PC-9 (cell line): Measurements from ENCODE around the gene OR4K14. TPM values are rescaled to one million over a fixed set of nuclear protein-coding genes. Genes with fewer than 3 reads are reported as not detected.

Source experiments
- BruUV-seq: library from RNA; stranded (reverse); fragments of 400-500 nt; replicated peaks from 2 replicates; lab custom pipeline; 2021; lab: Mats Ljungman, UMichigan
- CTCF ChIA-PET: fragments of 300-600 bp; sonication (Branson Sonifier 250); formaldehyde crosslinking; loops from one replicate; lab custom pipeline; 2022; ENCODE audit warnings: antibody characterized with exemption; lab: Charles Lee
- POLR2A ChIA-PET: fragments of 300-600 bp; sonication (Branson Sonifier 250); formaldehyde crosslinking; loops from one replicate; lab custom pipeline; 2022; ENCODE audit warnings: antibody characterized with exemption; ENCODE audit not compliant: unreplicated experiment; lab: Charles Lee
- DNase-seq, 2 experiments: peaks; one replicate each; pipeline versions ENCODE4 v3.0.0 to v3.0.0-alpha.2; 2015 to 2022; ENCODE audit warnings: mixed read lengths in 1 of 2
- H2AFZ ChIP-seq: fragments of 200-600 bp; sonication (generic); 2 replicates; pipeline ENCODE4 v1.8.1; 2017; ENCODE audit warnings: antibody characterized with exemption
- H3F3A ChIP-seq: fragments of 200-600 bp; sonication (generic); 2 replicates; pipeline ENCODE4 v1.8.1; 2017; ENCODE audit warnings: antibody characterized with exemption, mild to moderate bottlenecking, low read depth; ENCODE audit not compliant: insufficient read depth
- H3K27ac ChIP-seq: fragments of 200-600 bp; sonication (generic); 2 replicates; pipeline ENCODE4 v1.6.1; 2016; ENCODE audit warnings: mixed run types
- H3K27me3 ChIP-seq: fragments of 200-600 bp; sonication (generic); 2 replicates; pipeline ENCODE4 v1.6.1; 2016; ENCODE audit warnings: low read depth, mixed run types; ENCODE audit not compliant: insufficient read depth
- H3K36me3 ChIP-seq: fragments of 200-600 bp; sonication (generic); 2 replicates; pipeline ENCODE4 v1.6.1; 2016; ENCODE audit warnings: low read depth, mixed run types
- H3K4me1 ChIP-seq: fragments of 200-600 bp; sonication (generic); replicated peaks from 2 replicates; pipeline ENCODE4 v1.6.1; 2016; ENCODE audit warnings: mixed run types; ENCODE audit not compliant: insufficient read depth
- H3K4me2 ChIP-seq: fragments of 200-600 bp; sonication (generic); 2 replicates; pipeline ENCODE4 v1.6.1; 2017; ENCODE audit warnings: mixed run types
- H3K4me3 ChIP-seq: fragments of 200-600 bp; sonication (generic); 2 replicates; pipeline ENCODE4 v1.6.1; 2016; ENCODE audit warnings: mixed run types
- H3K79me2 ChIP-seq: fragments of 200-600 bp; sonication (generic); 2 replicates; pipeline ENCODE4 v1.6.1; 2017; ENCODE audit warnings: low read depth, mixed run types
- H3K9me2 ChIP-seq: fragments of 200-600 bp; sonication (generic); 2 replicates; pipeline ENCODE4 v1.8.1; 2017; ENCODE audit warnings: mild to moderate bottlenecking; ENCODE audit not compliant: insufficient read depth
- H3K9me3 ChIP-seq: fragments of 200-600 bp; sonication (generic); 2 replicates; pipeline ENCODE4 v1.8.1; 2016; ENCODE audit warnings: low read depth; ENCODE audit not compliant: insufficient read depth
- H4K20me1 ChIP-seq: fragments of 200-600 bp; sonication (generic); 2 replicates; pipeline ENCODE4 v1.8.1; 2017; ENCODE audit not compliant: insufficient read depth
- EZH2 ChIP-seq: fragments of 200-600 bp; sonication (generic); IDR thresholded peaks from 2 replicates; pipeline ENCODE4 v1.8.0; 2017; ENCODE audit warnings: antibody characterized with exemption, low read depth
- intact Hi-C: fragments of 100-400 bp; cut with micrococcal nuclease; formaldehyde crosslinking; loops from one replicate; pipeline ENCODE4 v1.10.0; 2022; ENCODE audit not compliant: unreplicated experiment
- total RNA-seq: library from RNA; stranded (reverse); gene quantifications from 2 replicates; pipeline ENCODE4 v1.2.3, GENCODE V29; 2021
- TF ChIP-seq, protein P1 (sequence below): fragments of 200-600 bp; sonication (generic); conservative IDR thresholded peaks from 2 replicates; pipeline ENCODE4 v1.6.1; 2017; ENCODE audit warnings: mixed run types, antibody characterized with exemption, mild to moderate bottlenecking, moderate library complexity

Gene OR4K14
- total RNA-seq, 1 experiment from 2014 or later, result not detected

DNA sequence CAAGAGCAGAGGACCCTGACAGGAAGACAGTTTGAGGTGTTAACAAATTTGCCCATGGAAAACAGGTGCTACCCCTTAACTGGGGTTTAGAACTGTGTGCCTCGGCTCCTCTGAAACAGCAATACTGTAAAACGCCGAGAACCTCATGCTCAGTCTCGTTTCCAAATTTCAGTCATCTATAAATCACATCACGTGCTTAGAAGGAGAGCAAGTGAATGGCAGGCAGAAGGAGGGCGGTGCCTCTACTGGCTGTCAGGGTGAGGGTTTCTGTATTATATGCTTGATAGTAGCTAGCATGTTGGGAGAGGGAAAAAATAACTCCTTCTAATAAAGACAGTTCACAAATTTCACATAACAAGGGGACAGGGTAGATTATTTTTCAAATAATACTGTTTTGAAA is 12.0 kb upstream of the OR4K14 start:
- Histone ChIP-seq H3K4me2 (no peak overlapping the region), H3K4me3 (no peak overlapping the region), H4K20me1 (no peaks in the 10 kb centered on the region), H3K79me2 (no peaks in the 10 kb centered on the region), H2AFZ (no peak overlapping the region), H3K4me1 (no peaks in the 10 kb centered on the region), H3K9me2 (no peaks in the 10 kb centered on the region), H3K36me3 (no peaks in the 10 kb centered on the region), H3K27ac (no peak overlapping the region), H3F3A (no peaks in the 10 kb centered on the region), H3K9me3 (no peaks in the 10 kb centered on the region), H3K27me3 (no peaks in the 10 kb centered on the region)
- POLR2A ChIA-PET, result no interaction called here
- intact Hi-C loops, result no loop called here
- CTCF ChIA-PET, result no interaction called here
- no peak for DNase-seq
- no TSS peak for BruUV-seq
- no peak for TF ChIP-seq EZH2
- TF ChIP-seq, protein P1, sequence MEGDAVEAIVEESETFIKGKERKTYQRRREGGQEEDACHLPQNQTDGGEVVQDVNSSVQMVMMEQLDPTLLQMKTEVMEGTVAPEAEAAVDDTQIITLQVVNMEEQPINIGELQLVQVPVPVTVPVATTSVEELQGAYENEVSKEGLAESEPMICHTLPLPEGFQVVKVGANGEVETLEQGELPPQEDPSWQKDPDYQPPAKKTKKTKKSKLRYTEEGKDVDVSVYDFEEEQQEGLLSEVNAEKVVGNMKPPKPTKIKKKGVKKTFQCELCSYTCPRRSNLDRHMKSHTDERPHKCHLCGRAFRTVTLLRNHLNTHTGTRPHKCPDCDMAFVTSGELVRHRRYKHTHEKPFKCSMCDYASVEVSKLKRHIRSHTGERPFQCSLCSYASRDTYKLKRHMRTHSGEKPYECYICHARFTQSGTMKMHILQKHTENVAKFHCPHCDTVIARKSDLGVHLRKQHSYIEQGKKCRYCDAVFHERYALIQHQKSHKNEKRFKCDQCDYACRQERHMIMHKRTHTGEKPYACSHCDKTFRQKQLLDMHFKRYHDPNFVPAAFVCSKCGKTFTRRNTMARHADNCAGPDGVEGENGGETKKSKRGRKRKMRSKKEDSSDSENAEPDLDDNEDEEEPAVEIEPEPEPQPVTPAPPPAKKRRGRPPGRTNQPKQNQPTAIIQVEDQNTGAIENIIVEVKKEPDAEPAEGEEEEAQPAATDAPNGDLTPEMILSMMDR, result no peak

DNA sequence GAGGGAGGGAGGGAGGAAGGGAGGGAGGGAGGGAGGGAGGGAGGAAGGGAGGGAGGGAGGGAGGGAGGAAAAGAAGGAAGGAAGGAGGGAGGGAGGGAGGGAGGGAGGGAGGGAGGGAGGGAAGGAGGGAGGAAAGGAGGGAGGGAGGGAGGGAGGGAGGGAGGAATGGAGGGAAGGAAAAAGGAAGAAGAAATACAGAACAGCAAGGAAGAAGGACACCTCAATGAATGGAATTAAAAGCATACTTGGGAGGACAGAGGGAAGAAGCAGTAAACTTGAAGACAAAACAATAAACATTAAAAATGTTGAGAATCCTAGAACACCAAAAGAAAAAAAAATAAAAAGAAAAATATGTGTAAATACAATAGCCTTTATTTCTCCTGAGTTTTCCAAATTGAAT is 11.0 kb downstream of the OR4K14 start:
- H3K4me3 ChIP-seq, result no peak overlapping the region
- H2AFZ ChIP-seq, result no peak overlapping the region
- no peaks in the 10 kb centered on the region for H4K20me1 ChIP-seq
- no peak overlapping the region for H3K4me2 ChIP-seq
- TF ChIP-seq EZH2, result no peak
- TF ChIP-seq, protein P1, result no peak
- H3K9me2 ChIP-seq, result no peaks in the 10 kb centered on the region
- intact Hi-C loops, result no loop called here
- POLR2A ChIA-PET, result no interaction called here
- H3K79me2 ChIP-seq, result no peaks in the 10 kb centered on the region
- no peak overlapping the region for H3K27ac ChIP-seq
- no peak for DNase-seq
- H3K4me1 ChIP-seq, result no peaks in the 10 kb centered on the region
- no peaks in the 10 kb centered on the region for H3F3A ChIP-seq
- no TSS peak for BruUV-seq
- H3K36me3 ChIP-seq, result no peaks in the 10 kb centered on the region
- CTCF ChIA-PET, result no interaction called here
- H3K27me3 ChIP-seq, result no peaks in the 10 kb centered on the region
- no peaks in the 10 kb centered on the region for H3K9me3 ChIP-seq

DNA sequence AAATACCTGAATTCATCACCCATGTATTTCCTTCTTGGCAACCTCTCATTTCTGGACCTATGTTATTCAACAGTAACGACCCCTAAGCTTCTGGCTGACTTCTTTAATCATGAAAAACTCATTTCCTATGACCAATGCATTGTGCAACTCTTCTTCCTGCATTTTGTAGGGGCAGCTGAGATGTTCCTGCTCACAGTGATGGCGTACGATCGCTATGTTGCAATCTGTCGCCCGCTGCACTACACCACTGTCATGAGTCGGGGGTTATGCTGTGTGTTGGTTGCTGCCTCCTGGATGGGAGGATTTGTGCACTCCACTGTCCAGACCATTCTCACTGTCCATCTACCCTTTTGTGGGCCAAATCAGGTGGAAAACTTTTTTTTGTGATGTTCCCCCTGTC is 16.8 kb downstream of the OR4K14 start:
- DNase-seq, result no peak
- no peak overlapping the region for H3K4me2 ChIP-seq
- no peaks in the 10 kb centered on the region for H3F3A ChIP-seq
- no peak overlapping the region for H3K4me3 ChIP-seq
- no peaks in the 10 kb centered on the region for H4K20me1 ChIP-seq
- H3K27me3 ChIP-seq, result no peaks in the 10 kb centered on the region
- no peak overlapping the region for H2AFZ ChIP-seq
- ChIA-PET CTCF (no interaction called here), POLR2A (no interaction called here)
- intact Hi-C loops, result no loop called here
- H3K4me1 ChIP-seq, result no peaks in the 10 kb centered on the region
- H3K9me2 ChIP-seq, result no peaks in the 10 kb centered on the region
- H3K79me2 ChIP-seq, result no peaks in the 10 kb centered on the region
- no peaks in the 10 kb centered on the region for H3K9me3 ChIP-seq
- no peak overlapping the region for H3K27ac ChIP-seq
- TF ChIP-seq, protein P1, result no peak
- no peak for TF ChIP-seq EZH2
- no peaks in the 10 kb centered on the region for H3K36me3 ChIP-seq
- BruUV-seq, result no TSS peak
